Heart left ventricle (tissue), 16 donors: ENCODE data around the gene KRT20. TPM values are rescaled to one million over a fixed set of nuclear protein-coding genes. Genes with fewer than 3 reads are reported as not detected.
"Not testable (repeated sequence)": the region's sequence is repeated elsewhere in the genome, so short reads cannot be mapped to it uniquely, and the experiment has no call there.

Experiments used
- ATAC-seq, 4 donors: fragments of 200-7000 bp; cut with Tn5 transposase; one replicate each; pipeline ENCODE4 v1.9.1; 2020 to 2022; ENCODE audit warnings: moderate library complexity in 4 of 4, mild to moderate bottlenecking in 3 of 4, moderate number of reproducible peaks in 1 of 4
- DNase-seq, 5 donors: peaks; one replicate each; pipeline ENCODE4 v3.0.0-alpha.2; 2020
- H3K27ac ChIP-seq, 12 donors: fragments of 200-600 bp; sonication (generic) in 4 of 12; one replicate each; pipeline versions ENCODE4 v1.5.0 to v1.8.0; 2016 to 2022; ENCODE audit warnings: mild to moderate bottlenecking in 2 of 12
- H3K27me3 ChIP-seq, 9 donors: fragments of 200-600 bp; sonication (generic) in 2 of 9; one replicate each; pipeline versions ENCODE4 v1.5.1 to v1.8.0; 2016 to 2022; ENCODE audit warnings: mild to moderate bottlenecking in 3 of 9
- H3K36me3 ChIP-seq, 9 donors: fragments of 200-600 bp; sonication (generic) in 2 of 9; one replicate each; pipeline versions ENCODE4 v1.5.0 to v1.8.0; 2018 to 2022; ENCODE audit warnings: mild to moderate bottlenecking in 2 of 9
- H3K4me1 ChIP-seq, 12 donors: fragments of 200-600 bp; sonication (generic) in 4 of 12; one replicate each; pipeline versions ENCODE4 v1.5.0 to v1.8.0; 2016 to 2022; ENCODE audit warnings: mild to moderate bottlenecking in 3 of 12
- H3K4me3 ChIP-seq, 12 donors: fragments of 200-600 bp; sonication (generic) in 4 of 12; one replicate each; pipeline versions ENCODE4 v1.5.0 to v1.8.0; 2017 to 2022; ENCODE audit warnings: mild to moderate bottlenecking in 9 of 12, moderate library complexity in 4 of 12
- H3K9me3 ChIP-seq, 12 donors: fragments of 200-600 bp; sonication (generic) in 4 of 12; one replicate each; pipeline versions ENCODE4 v1.5.0 to v1.8.0; 2016 to 2022; ENCODE audit warnings: mild to moderate bottlenecking in 1 of 12
- CTCF ChIP-seq, 12 donors: fragments of 200-600 bp; sonication (generic) in 4 of 12; IDR thresholded peaks; one replicate each; pipeline versions ENCODE4 v1.5.0 to v1.8.0; 2018 to 2022; ENCODE audit warnings: antibody characterized with exemption in 12 of 12, mild to moderate bottlenecking in 5 of 12
- POLR2A ChIP-seq, 2 donors: fragments of 450-650 bp; IDR thresholded peaks; one replicate each; pipeline ENCODE4 v1.6.1; 2017; ENCODE audit warnings: antibody characterized with exemption in 2 of 2, mild to moderate bottlenecking in 2 of 2, moderate library complexity in 2 of 2
- WGBS, 4 donors: extraction: QIAGEN DNeasy Blood & Tissue Kit in 2 of 4; methylation state at CpG; one replicate each; pipeline versions ENCODE4 v1.1.5 to v1.1.7; 2013 to 2018; 5-methylcytosine and 5-hydroxymethylcytosine counted together
- intact Hi-C, 10 donors: fragments of 100-400 bp; cut with DNase I; formaldehyde crosslinking; loops; one replicate each; pipeline versions ENCODE4 v1.11.1 to v1.14.2; 2022
- polyA plus RNA-seq, 2 donors: library from polyadenylated mRNA; stranded (reverse); fragments of 200-250 nt; gene quantifications; one replicate each; pipeline ENCODE4 v1.2.3, GENCODE V29; 2013
- total RNA-seq, 9 donors: library from RNA; depleted of rRNA in 2 of 9; stranded (reverse); fragments of >200 nt in 2 of 9; fragmentation: NEBNext Ultra II Directional in 3 of 9; extraction: Animal tissue kit (Norgen Biotek cat#: 25700) in 3 of 9; gene quantifications; one replicate each; pipeline versions ENCODE4 v1.1.0 to v1.2.4, GENCODE V29; 2016 to 2023
- donor health status: ischemic (EF 13 %, LVEDD 7.1; RV severe dilation, severe dysfunction).
- donor health status: healthy with polysubstance abuse.
- donor health status: DM: no; HTN: yes; CAD: no.
- donor health status: DM: no; HTN: no; CAD: no.
- donor health status: ischemic (EF 25% LVEDD 6.9; RV normal size, moderate dysfunction).
- donor health status: ischemic (EF 25% LVEDD 5.7; RV mildly dilated, moderate dysfunction).
- donor health status: healthy.
- donor health status: DM: yes; HTN: yes; CAD: no.
- donor health status: ischemic (EF 35%, LVEDD 5.7; RV mildly dilated, moderate dysfunction).
- donor health status: nonischemic (EF 11% LVEDD 7.7; RV severe dilation, severe dysfunction).
- donor health status: DM: yes; HTN: yes; CAD: no.
- donor health status: PGD.
- donor health status: ischemic (EF 29% LVEDD 5.4; RV normal size, mild dysfunction).
- donor health status: nonischemic (EF 23%, LVEDD 6.1; RV moderate dilation, normal function).

Gene KRT20
- total and polyA plus RNA-seq, 11 donors = 0.12 TPM; not detected in 10

- intact Hi-C loops = no loop called here
- WGBS, 4 donors = 43 to 68% (median 48%) methylated on average over 2 of the region's 2 CpGs
- H3K36me3 ChIP-seq = no peaks in the 10 kb centered on the region
- H3K27ac ChIP-seq = peak overlapping the region in 1 of 12 donors; percentile 62
- no peaks in the 10 kb centered on the region for H3K9me3 ChIP-seq
- no peak overlapping the region for H3K4me3 ChIP-seq
- ATAC-seq = peak in 3 of 4 donors; percentile 55 to 70 (median 64)
- H3K4me1 ChIP-seq = peaks cover 0 to 14% (median 0%) of the 10 kb centered on the region in 12 donors
- no peak for TF ChIP-seq POLR2A (IDR thresholded peaks at IDR 0.05)
- TF ChIP-seq CTCF (IDR thresholded peaks at IDR 0.05) = no peak
- H3K27me3 ChIP-seq = peaks cover 0 to 17% (median 0%) of the 10 kb centered on the region in 9 donors
- peak in 3 of 5 donors; percentile 13 to 32 (median 26) for DNase-seq
Observed at GRCh38 chr17:40922239-40922638, 37.2 kb upstream of the KRT20 start.

- DNase-seq (no peak), ATAC-seq (no peak)
- Histone ChIP-seq H3K9me3 (no peaks in the 10 kb centered on the region), H3K4me3 (no peak overlapping the region), H3K36me3 (no peaks in the 10 kb centered on the region), H3K4me1 (peaks cover 0 to 14% (median 0%) of the 10 kb centered on the region in 12 donors), H3K27ac (no peak overlapping the region), H3K27me3 (peaks cover 0 to 9% (median 0%) of the 10 kb centered on the region in 9 donors)
- TF ChIP-seq POLR2A (IDR thresholded peaks at IDR 0.05) (no peak), CTCF (IDR thresholded peaks at IDR 0.05) (no peak)
- intact Hi-C loops = no loop called here
- WGBS, 4 donors = 50 to 73% (median 60%) methylated on average over 2 of the region's 2 CpGs
Observed at GRCh38 chr17:40921026-40921425, 36.0 kb upstream of the KRT20 start.

- H3K9me3 ChIP-seq, H3K4me3 ChIP-seq, H3K27ac ChIP-seq, ATAC-seq, H3K27me3 ChIP-seq, DNase-seq, H3K36me3 ChIP-seq: not testable (repeated sequence)
- WGBS, 4 donors = 90 to 96% (median 94%) methylated on average over 2 of the region's 2 CpGs
- H3K4me1 ChIP-seq = peaks cover 0 to 13% (median 0%) of the 10 kb centered on the region in 12 donors
- intact Hi-C loops = loop anchor here in 1 of 10 donors (10.0 kb wide), 1 partner anchor 728 kb away; no protein-coding TSS in a partner anchor
Observed at GRCh38 chr17:40917116-40917515, 32.1 kb upstream of the KRT20 start.

- H3K36me3 ChIP-seq = no peaks in the 10 kb centered on the region
- no peak overlapping the region for H3K4me3 ChIP-seq
- H3K4me1 ChIP-seq = peaks cover 0 to 9% (median 0%) of the 10 kb centered on the region in 12 donors
- DNase-seq (no peak), ATAC-seq (no peak)
- 0 to 95% (median 39%) methylated on average over 1 of the region's 1 CpG for WGBS, 4 donors
- H3K9me3 ChIP-seq = no peaks in the 10 kb centered on the region
- no peaks in the 10 kb centered on the region for H3K27me3 ChIP-seq
- no peak overlapping the region for H3K27ac ChIP-seq
- intact Hi-C loops = loop anchor here in 1 of 10 donors (10.0 kb wide), 1 partner anchor 728 kb away; no protein-coding TSS in a partner anchor
- no peak for TF ChIP-seq CTCF (IDR thresholded peaks at IDR 0.05)
- TF ChIP-seq POLR2A (IDR thresholded peaks at IDR 0.05) = no peak
Observed at GRCh38 chr17:40916366-40916765, 31.3 kb upstream of the KRT20 start.
